ENCODE data around the gene SELE. TPM values are rescaled to one million over a fixed set of nuclear protein-coding genes. Genes with fewer than 3 reads are reported as not detected.
A peak's percentile ranks its signal among the peaks of the same experiment; 100 is the strongest.

Gene SELE
- total and polyA plus RNA-seq, 2 of the 13 experiments (the other 11 are each of a cell fraction or from before 2014, with no cell fraction given): 0.04 to 0.09 TPM

DNA sequence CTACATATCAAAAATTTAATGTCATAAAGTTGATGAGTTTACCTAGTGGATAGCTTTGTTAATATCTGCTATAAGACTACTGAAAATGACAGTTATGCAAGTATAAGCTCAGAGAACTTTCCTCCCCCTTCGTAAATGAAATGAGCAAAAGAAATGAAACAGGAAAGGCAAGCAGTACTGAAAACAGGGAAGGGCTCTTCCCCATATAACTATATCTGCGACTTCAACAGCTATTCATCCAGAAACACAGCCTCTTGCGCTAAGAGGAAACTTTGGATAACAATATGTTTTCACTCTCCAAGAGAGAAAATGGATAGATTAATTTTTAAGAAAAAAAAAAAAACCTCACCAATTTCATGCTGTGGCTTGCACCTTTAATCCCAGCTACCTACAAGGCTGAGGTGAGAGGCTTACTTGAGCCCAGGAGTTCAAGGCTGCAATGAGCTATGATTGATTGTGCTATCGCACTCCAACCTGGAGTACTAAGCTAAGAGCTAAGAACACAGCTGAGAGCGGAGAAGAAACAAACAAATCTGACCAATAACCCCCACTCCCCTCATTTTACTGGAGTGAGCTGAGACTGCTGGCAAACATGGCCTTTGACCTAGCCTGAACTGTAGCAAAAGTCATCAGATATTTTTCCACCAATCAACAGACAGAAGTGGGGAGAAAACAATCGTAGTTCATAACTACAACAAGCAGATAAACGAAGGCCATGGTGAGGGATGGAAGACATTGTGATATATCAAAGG lies 31.9 kb upstream of the SELE start:
- Histone ChIP-seq H4K20me1 (ENCODE audit: insufficient read depth, low read length) (no peaks in the 10 kb centered on the region), H3K36me3 (replicated peaks in 1 of 2; ENCODE audit: control insufficient read depth in 1 of 2, insufficient read depth in 2 of 2, low read length in 2 of 2) (no peaks in the 10 kb centered on the region), H3K9ac (ENCODE audit: insufficient read depth, low read depth, low read length) (no peak overlapping the region), H2AFZ (ENCODE audit: low read length) (peak overlapping the region; percentile 70), H3K27ac (ENCODE audit: extremely low read length, insufficient read depth, low read length) (peak overlapping the region; percentile 36), H3K27me3 (ENCODE audit: control insufficient read depth in 1 of 2, insufficient read depth in 2 of 2, low read length in 2 of 2) (no peaks in the 10 kb centered on the region), H3K79me2 (ENCODE audit: insufficient read depth, low read length) (no peaks in the 10 kb centered on the region), H3K4me3 (replicated peaks in 1 of 3; ENCODE audit: insufficient read depth in 1 of 3, low read depth in 2 of 3, low read length in 3 of 3) (peak overlapping the region in 2 of 3 experiments; percentile 15 to 42; a peak in 4 of 6 replicates), H3K9me3 (ENCODE audit: low read length) (no peaks in the 10 kb centered on the region), H3K4me1 (ENCODE audit: insufficient read depth, low read length) (peaks cover 28% of the 10 kb centered on the region), H3K4me2 (ENCODE audit: low read depth, low read length) (peak overlapping the region; percentile 79)
- BruUV-seq (replicated peaks): no TSS peak
- 5% methylated on average over 7 of the region's 7 CpGs for WGBS (ENCODE audit: low lambda C conversion rate)
- FAIRE-seq: peak; percentile 92
- ChIA-PET POLR2A (interaction anchor here (1.2 kb wide), 1 partner anchor 29 kb away, joined by 3 read pairs; a partner anchor contains a TSS), CTCF (ENCODE audit: low intra/inter-chr PET ratio, low total read pairs) (no interaction called here)
- in situ Hi-C loops (cut with HindIII; ENCODE audit: extremely low pct_ligation_motif_present, low pct_unique_long_range_greater_than_20kb): no loop called here
- ATAC-seq: peak; percentile 92
- DNase-seq (ENCODE audit: low spot score): peak; percentile 64
- intact Hi-C loops (cut with micrococcal nuclease; ENCODE audit: unreplicated experiment): no loop called here
- 0 out of 2 replicates have a peak, but pooled peaks have one; percentile 14 for TF ChIP-seq THAP11 (CRISPR knock-in tag; IDR thresholded peaks at IDR 0.05)
- TF ChIP-seq MIER3 (CRISPR knock-in tag; IDR thresholded peaks at IDR 0.05; ENCODE audit: borderline replicate concordance): peak; percentile 38; the same call in 1 of the 2 replicates
- TF ChIP-seq MIXL1 (CRISPR knock-in tag; IDR thresholded peaks at IDR 0.05): no peak
- no peak for TF ChIP-seq FOXP1 (IDR thresholded peaks at IDR 0.05)
- peak; percentile 59; the same call in 1 of the 2 replicates for TF ChIP-seq FOXP1 (CRISPR knock-in tag; IDR thresholded peaks at IDR 0.05)
- TF ChIP-seq FOXK1 (CRISPR knock-in tag; IDR thresholded peaks at IDR 0.05; ENCODE audit: borderline replicate concordance, low read depth): peak; percentile 38; the same call in 1 of the 2 replicates
- no peak for TF ChIP-seq YEATS4 (CRISPR knock-in tag; IDR thresholded peaks at IDR 0.05; ENCODE audit: borderline replicate concordance)
- 0 out of 2 replicates have a peak, but pooled peaks have one; percentile 27 for TF ChIP-seq CREM (IDR thresholded peaks at IDR 0.05)
- no peak for TF ChIP-seq CREM (CRISPR knock-in tag; IDR thresholded peaks at IDR 0.05)
- TF ChIP-seq, protein P1, sequence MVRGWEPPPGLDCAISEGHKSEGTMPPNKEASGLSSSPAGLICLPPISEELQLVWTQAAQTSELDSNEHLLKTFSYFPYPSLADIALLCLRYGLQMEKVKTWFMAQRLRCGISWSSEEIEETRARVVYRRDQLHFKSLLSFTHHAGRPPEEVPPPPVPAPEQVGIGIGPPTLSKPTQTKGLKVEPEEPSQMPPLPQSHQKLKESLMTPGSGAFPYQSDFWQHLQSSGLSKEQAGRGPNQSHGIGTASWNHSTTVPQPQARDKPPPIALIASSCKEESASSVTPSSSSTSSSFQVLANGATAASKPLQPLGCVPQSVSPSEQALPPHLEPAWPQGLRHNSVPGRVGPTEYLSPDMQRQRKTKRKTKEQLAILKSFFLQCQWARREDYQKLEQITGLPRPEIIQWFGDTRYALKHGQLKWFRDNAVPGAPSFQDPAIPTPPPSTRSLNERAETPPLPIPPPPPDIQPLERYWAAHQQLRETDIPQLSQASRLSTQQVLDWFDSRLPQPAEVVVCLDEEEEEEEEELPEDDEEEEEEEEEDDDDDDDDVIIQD (CRISPR knock-in tag; IDR thresholded peaks at IDR 0.05; ENCODE audit: low read depth): peak; percentile 98
- TF ChIP-seq HNF4G (IDR thresholded peaks at IDR 0.05; ENCODE audit: borderline replicate concordance, low read depth, low read length): peak; percentile 48; the same call in 1 of the 2 replicates
- TF ChIP-seq HNF4G (CRISPR knock-in tag; IDR thresholded peaks at IDR 0.05; ENCODE audit: borderline replicate concordance, low read depth): no peak
- TF ChIP-seq, protein P2, sequence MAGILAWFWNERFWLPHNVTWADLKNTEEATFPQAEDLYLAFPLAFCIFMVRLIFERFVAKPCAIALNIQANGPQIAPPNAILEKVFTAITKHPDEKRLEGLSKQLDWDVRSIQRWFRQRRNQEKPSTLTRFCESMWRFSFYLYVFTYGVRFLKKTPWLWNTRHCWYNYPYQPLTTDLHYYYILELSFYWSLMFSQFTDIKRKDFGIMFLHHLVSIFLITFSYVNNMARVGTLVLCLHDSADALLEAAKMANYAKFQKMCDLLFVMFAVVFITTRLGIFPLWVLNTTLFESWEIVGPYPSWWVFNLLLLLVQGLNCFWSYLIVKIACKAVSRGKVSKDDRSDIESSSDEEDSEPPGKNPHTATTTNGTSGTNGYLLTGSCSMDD (CRISPR knock-in tag; IDR thresholded peaks at IDR 0.05): no peak
- TF ChIP-seq, protein P3, sequence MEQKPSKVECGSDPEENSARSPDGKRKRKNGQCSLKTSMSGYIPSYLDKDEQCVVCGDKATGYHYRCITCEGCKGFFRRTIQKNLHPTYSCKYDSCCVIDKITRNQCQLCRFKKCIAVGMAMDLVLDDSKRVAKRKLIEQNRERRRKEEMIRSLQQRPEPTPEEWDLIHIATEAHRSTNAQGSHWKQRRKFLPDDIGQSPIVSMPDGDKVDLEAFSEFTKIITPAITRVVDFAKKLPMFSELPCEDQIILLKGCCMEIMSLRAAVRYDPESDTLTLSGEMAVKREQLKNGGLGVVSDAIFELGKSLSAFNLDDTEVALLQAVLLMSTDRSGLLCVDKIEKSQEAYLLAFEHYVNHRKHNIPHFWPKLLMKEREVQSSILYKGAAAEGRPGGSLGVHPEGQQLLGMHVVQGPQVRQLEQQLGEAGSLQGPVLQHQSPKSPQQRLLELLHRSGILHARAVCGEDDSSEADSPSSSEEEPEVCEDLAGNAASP (CRISPR knock-in tag; IDR thresholded peaks at IDR 0.05; ENCODE audit: borderline replicate concordance): peak; percentile 74; the same call in 1 of the 2 replicates
- no peak for TF ChIP-seq KLF15 (CRISPR knock-in tag; IDR thresholded peaks at IDR 0.05; ENCODE audit: borderline replicate concordance)
- TF ChIP-seq, protein P4, sequence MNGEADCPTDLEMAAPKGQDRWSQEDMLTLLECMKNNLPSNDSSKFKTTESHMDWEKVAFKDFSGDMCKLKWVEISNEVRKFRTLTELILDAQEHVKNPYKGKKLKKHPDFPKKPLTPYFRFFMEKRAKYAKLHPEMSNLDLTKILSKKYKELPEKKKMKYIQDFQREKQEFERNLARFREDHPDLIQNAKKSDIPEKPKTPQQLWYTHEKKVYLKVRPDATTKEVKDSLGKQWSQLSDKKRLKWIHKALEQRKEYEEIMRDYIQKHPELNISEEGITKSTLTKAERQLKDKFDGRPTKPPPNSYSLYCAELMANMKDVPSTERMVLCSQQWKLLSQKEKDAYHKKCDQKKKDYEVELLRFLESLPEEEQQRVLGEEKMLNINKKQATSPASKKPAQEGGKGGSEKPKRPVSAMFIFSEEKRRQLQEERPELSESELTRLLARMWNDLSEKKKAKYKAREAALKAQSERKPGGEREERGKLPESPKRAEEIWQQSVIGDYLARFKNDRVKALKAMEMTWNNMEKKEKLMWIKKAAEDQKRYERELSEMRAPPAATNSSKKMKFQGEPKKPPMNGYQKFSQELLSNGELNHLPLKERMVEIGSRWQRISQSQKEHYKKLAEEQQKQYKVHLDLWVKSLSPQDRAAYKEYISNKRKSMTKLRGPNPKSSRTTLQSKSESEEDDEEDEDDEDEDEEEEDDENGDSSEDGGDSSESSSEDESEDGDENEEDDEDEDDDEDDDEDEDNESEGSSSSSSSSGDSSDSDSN (CRISPR knock-in tag; IDR thresholded peaks at IDR 0.05): no peak
- no peak for TF ChIP-seq AGO1 (IDR thresholded peaks at IDR 0.05; ENCODE audit: low read depth, low read length, poor library complexity, severe bottlenecking)
- peak; percentile 68 for TF ChIP-seq GATAD2A (CRISPR knock-in tag; IDR thresholded peaks at IDR 0.05)
- no peak for TF ChIP-seq RBM22 (optimal IDR thresholded peaks at IDR 0.05; ENCODE audit: low read length)
- TF ChIP-seq NCOA2 (CRISPR knock-in tag; IDR thresholded peaks at IDR 0.05): peak; percentile 74

Measured in HepG2 (cell line).